ENCODE data around the gene SYT3.
"Not testable (repeated sequence)": the region's sequence is repeated elsewhere in the genome, so short reads cannot be mapped to it uniquely, and the experiment has no call there.

SYT3 gene

GRCh38 chr19:50628551-50628950, 11.1 kb downstream of the SYT3 start:
- Histone ChIP-seq H3K27ac (no peak overlapping the region), H2AFZ (no peak overlapping the region), H3K9ac (no peak overlapping the region), H3K27me3 (ENCODE audit: control insufficient read depth, insufficient read depth, low read length) (no peaks in the 10 kb centered on the region), H3K4me2 (ENCODE audit: low read length) (no peak overlapping the region), H3K4me1 (no peaks in the 10 kb centered on the region), H3K79me2 (no peaks in the 10 kb centered on the region), H3K9me3 (ENCODE audit: control insufficient read depth, low read length) (no peaks in the 10 kb centered on the region), H3K4me3 (ENCODE audit: low read depth, low read length) (no peak overlapping the region), H3K36me3 (ENCODE audit: control insufficient read depth, insufficient read depth, low read length) (no peaks in the 10 kb centered on the region)
- TF ChIP-seq CTCF (IDR thresholded peaks at IDR 0.05), result no peak

GRCh38 chr19:50628146-50628545, 11.5 kb downstream of the SYT3 start:
- no peak for TF ChIP-seq CTCF (IDR thresholded peaks at IDR 0.05)
- no peak overlapping the region for H3K4me2 ChIP-seq (ENCODE audit: low read length)
- H3K4me3 ChIP-seq (ENCODE audit: low read depth, low read length), result no peak overlapping the region
- H2AFZ ChIP-seq, result no peak overlapping the region
- no peaks in the 10 kb centered on the region for H3K27me3 ChIP-seq (ENCODE audit: control insufficient read depth, insufficient read depth, low read length)
- H3K4me1 ChIP-seq, result no peaks in the 10 kb centered on the region
- no peaks in the 10 kb centered on the region for H3K79me2 ChIP-seq
- H3K36me3 ChIP-seq (ENCODE audit: control insufficient read depth, insufficient read depth, low read length), result no peaks in the 10 kb centered on the region
- no peaks in the 10 kb centered on the region for H3K9me3 ChIP-seq (ENCODE audit: control insufficient read depth, low read length)
- H3K27ac ChIP-seq, result no peak overlapping the region
- no peak overlapping the region for H3K9ac ChIP-seq

- Histone ChIP-seq H3K9ac (no peak overlapping the region), H3K27me3 (ENCODE audit: control insufficient read depth, insufficient read depth, low read length) (no peaks in the 10 kb centered on the region), H3K9me3 (ENCODE audit: control insufficient read depth, low read length) (no peaks in the 10 kb centered on the region), H3K79me2 (no peaks in the 10 kb centered on the region), H3K4me1 (no peaks in the 10 kb centered on the region), H3K36me3 (ENCODE audit: control insufficient read depth, insufficient read depth, low read length) (no peaks in the 10 kb centered on the region), H3K4me3 (ENCODE audit: low read depth, low read length) (no peak overlapping the region), H3K4me2 (ENCODE audit: low read length) (no peak overlapping the region), H3K27ac (no peak overlapping the region), H2AFZ (no peak overlapping the region)
- no peak for TF ChIP-seq CTCF (IDR thresholded peaks at IDR 0.05)
Observed at GRCh38 chr19:50626795-50627194, 12.9 kb downstream of the SYT3 start.

GRCh38 chr19:50626011-50626410, 13.7 kb downstream of the SYT3 start:
- no peaks in the 10 kb centered on the region for H3K27me3 ChIP-seq (ENCODE audit: control insufficient read depth, insufficient read depth, low read length)
- H3K27ac ChIP-seq, result no peak overlapping the region
- H3K4me1 ChIP-seq, result no peaks in the 10 kb centered on the region
- no peak for TF ChIP-seq CTCF (IDR thresholded peaks at IDR 0.05)
- no peak overlapping the region for H3K4me3 ChIP-seq (ENCODE audit: low read depth, low read length)
- no peak overlapping the region for H2AFZ ChIP-seq
- no peaks in the 10 kb centered on the region for H3K36me3 ChIP-seq (ENCODE audit: control insufficient read depth, insufficient read depth, low read length)
- H3K79me2 ChIP-seq, result no peaks in the 10 kb centered on the region
- H3K4me2 ChIP-seq (ENCODE audit: low read length), result no peak overlapping the region
- no peaks in the 10 kb centered on the region for H3K9me3 ChIP-seq (ENCODE audit: control insufficient read depth, low read length)
- H3K9ac ChIP-seq, result no peak overlapping the region

GRCh38 chr19:50624949-50625600, 14.6 kb downstream of the SYT3 start:
- H3K4me1 ChIP-seq, result no peaks in the 10 kb centered on the region
- H3K27ac ChIP-seq, result no peak overlapping the region
- TF ChIP-seq CTCF (IDR thresholded peaks at IDR 0.05), result no peak
- no peaks in the 10 kb centered on the region for H3K9me3 ChIP-seq (ENCODE audit: control insufficient read depth, low read length)
- no peaks in the 10 kb centered on the region for H3K36me3 ChIP-seq (ENCODE audit: control insufficient read depth, insufficient read depth, low read length)
- H3K4me3 ChIP-seq (ENCODE audit: low read depth, low read length), result no peak overlapping the region
- no peak overlapping the region for H3K4me2 ChIP-seq (ENCODE audit: low read length)
- no peaks in the 10 kb centered on the region for H3K27me3 ChIP-seq (ENCODE audit: control insufficient read depth, insufficient read depth, low read length)
- no peak overlapping the region for H2AFZ ChIP-seq
- H3K9ac ChIP-seq, result no peak overlapping the region
- no peaks in the 10 kb centered on the region for H3K79me2 ChIP-seq

- not testable (repeated sequence) for H2AFZ ChIP-seq; H3K27me3 ChIP-seq (ENCODE audit: control insufficient read depth, insufficient read depth, low read length); H3K9ac ChIP-seq
Observed at GRCh38 chr19:50620394-50620906, 19.2 kb downstream of the SYT3 start.

GRCh38 chr19:50619184-50619583, 20.5 kb downstream of the SYT3 start:
- not testable (repeated sequence) for H3K4me1 ChIP-seq; H3K27me3 ChIP-seq (ENCODE audit: control insufficient read depth, insufficient read depth, low read length); H3K9me3 ChIP-seq (ENCODE audit: control insufficient read depth, low read length); H3K79me2 ChIP-seq; H3K27ac ChIP-seq; H3K4me2 ChIP-seq (ENCODE audit: low read length); H3K4me3 ChIP-seq (ENCODE audit: low read depth, low read length); H2AFZ ChIP-seq; H3K9ac ChIP-seq; H3K36me3 ChIP-seq (ENCODE audit: control insufficient read depth, insufficient read depth, low read length)

More at GRCh38 chr19:50620394-50620906, 19.2 kb downstream of the SYT3 start:
- H3K36me3 ChIP-seq (ENCODE audit: control insufficient read depth, insufficient read depth, low read length); H3K79me2 ChIP-seq; H3K4me1 ChIP-seq; H3K9me3 ChIP-seq (ENCODE audit: control insufficient read depth, low read length); H3K27ac ChIP-seq; H3K4me3 ChIP-seq (ENCODE audit: low read depth, low read length); H3K4me2 ChIP-seq (ENCODE audit: low read length): not testable (repeated sequence)
